WERI-Rb-1 (cell line): ENCODE measurements around the gene CLEC3A.

Source experiments
- DNase-seq: peaks from one replicate; pipeline ENCODE4 v3.0.0-alpha.2; 2020
- H3K27ac ChIP-seq: fragments of 250-450 bp; sonication (Bioruptor Pico); 2 replicates; pipeline ENCODE4 v1.5.1; 2020; ENCODE audit warnings: mild to moderate bottlenecking, moderate library complexity
- H3K27me3 ChIP-seq: fragments of 250-450 bp; sonication (Bioruptor Pico); 2 replicates; pipeline ENCODE4 v1.5.1; 2021; ENCODE audit warnings: mild to moderate bottlenecking, low read depth, moderate library complexity; ENCODE audit not compliant: insufficient read depth, severe bottlenecking
- H3K36me3 ChIP-seq: fragments of 250-450 bp; sonication (Bioruptor Pico); 2 replicates; pipeline ENCODE4 v1.5.1; 2020; ENCODE audit warnings: mild to moderate bottlenecking, moderate library complexity
- H3K4me3 ChIP-seq: 2 replicates; pipeline ENCODE4 v1.5.1; 2011; ENCODE audit warnings: low read depth, mild to moderate bottlenecking, control low read depth, low read length
- H3K9me3 ChIP-seq: fragments of 250-450 bp; sonication (Bioruptor Pico); 2 replicates; pipeline ENCODE4 v1.5.1; 2021; ENCODE audit warnings: mild to moderate bottlenecking, moderate library complexity; ENCODE audit not compliant: severe bottlenecking
- TF ChIP-seq, protein P1 (sequence below): IDR thresholded peaks from 2 replicates; pipeline ENCODE4 v1.5.1; 2011; ENCODE audit warnings: low read depth, mild to moderate bottlenecking, control low read depth, inconsistent platforms, low read length

Gene CLEC3A

DNA sequence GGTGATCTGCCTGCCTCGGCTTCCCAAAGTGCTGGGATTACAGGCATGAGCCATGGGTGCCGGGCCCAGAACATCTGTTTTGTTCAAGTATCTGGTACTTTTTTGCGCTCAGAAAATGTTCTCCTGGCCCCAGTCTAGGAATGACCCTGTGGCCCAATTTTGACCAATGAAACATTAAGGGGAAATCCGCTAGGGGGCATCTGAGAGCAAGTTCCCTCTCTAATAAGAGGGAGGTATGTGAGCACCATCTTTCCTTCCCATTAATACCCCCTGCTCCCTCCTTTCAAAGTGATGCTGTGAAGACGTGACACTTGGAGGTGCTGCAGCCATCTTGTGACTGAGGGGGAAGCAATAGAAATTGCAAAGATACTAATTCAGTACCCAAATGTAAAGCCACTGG lies 16.5 kb upstream of the CLEC3A start:
- TF ChIP-seq, protein P1, sequence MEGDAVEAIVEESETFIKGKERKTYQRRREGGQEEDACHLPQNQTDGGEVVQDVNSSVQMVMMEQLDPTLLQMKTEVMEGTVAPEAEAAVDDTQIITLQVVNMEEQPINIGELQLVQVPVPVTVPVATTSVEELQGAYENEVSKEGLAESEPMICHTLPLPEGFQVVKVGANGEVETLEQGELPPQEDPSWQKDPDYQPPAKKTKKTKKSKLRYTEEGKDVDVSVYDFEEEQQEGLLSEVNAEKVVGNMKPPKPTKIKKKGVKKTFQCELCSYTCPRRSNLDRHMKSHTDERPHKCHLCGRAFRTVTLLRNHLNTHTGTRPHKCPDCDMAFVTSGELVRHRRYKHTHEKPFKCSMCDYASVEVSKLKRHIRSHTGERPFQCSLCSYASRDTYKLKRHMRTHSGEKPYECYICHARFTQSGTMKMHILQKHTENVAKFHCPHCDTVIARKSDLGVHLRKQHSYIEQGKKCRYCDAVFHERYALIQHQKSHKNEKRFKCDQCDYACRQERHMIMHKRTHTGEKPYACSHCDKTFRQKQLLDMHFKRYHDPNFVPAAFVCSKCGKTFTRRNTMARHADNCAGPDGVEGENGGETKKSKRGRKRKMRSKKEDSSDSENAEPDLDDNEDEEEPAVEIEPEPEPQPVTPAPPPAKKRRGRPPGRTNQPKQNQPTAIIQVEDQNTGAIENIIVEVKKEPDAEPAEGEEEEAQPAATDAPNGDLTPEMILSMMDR: peak; percentile 68
- no peaks in the 10 kb centered on the region for H3K9me3 ChIP-seq
- H3K27me3 ChIP-seq: no peaks in the 10 kb centered on the region
- H3K27ac ChIP-seq: no peak overlapping the region
- no peak overlapping the region for H3K4me3 ChIP-seq
- DNase-seq: peak; percentile 49
- no peaks in the 10 kb centered on the region for H3K36me3 ChIP-seq

DNA sequence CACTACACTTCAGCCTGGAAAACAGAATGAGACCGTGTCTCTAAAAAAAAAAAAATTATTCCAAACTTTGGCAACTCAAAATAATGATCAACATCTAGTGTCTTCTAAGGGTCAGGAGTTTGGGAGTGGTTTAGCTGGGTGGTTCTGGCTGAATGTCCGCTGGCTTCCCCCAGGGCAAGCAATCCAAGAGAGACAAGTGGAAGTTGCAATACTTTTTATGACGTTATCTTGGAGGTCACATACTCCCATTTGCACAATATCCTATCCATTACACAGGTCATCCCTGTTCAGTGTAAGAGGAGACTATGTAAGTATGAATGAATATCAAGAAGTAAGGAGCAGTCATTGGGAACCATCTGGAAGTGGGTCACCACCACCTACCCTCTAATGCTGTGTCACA lies 15.2 kb upstream of the CLEC3A start:
- no peak for DNase-seq
- no peaks in the 10 kb centered on the region for H3K27me3 ChIP-seq
- no peaks in the 10 kb centered on the region for H3K36me3 ChIP-seq
- TF ChIP-seq, protein P1: no peak
- H3K9me3 ChIP-seq: no peaks in the 10 kb centered on the region
- no peak overlapping the region for H3K4me3 ChIP-seq
- no peak overlapping the region for H3K27ac ChIP-seq

DNA sequence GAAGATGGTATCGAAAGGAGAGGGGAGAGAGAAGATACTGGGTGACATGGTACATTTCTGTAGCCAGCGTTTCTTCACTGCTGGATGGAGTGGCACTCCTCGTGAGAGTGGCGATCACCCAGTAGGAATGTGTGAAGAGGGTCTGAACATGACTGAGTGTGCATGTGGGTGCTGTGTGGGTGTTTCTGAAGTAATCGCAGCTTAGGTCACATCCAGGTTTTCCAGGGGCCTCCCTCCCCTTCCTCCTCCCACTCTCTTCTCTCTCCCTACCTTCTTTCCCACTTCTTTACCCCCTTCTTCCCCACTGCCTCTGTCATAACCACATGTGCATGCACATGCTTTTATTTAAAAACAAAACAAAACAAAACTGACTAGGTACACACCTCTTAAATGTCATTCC lies 1.8 kb downstream of the CLEC3A start:
- H3K36me3 ChIP-seq: no peaks in the 10 kb centered on the region
- H3K9me3 ChIP-seq: no peaks in the 10 kb centered on the region
- TF ChIP-seq, protein P1: no peak
- no peak overlapping the region for H3K27ac ChIP-seq
- H3K4me3 ChIP-seq: no peak overlapping the region
- H3K27me3 ChIP-seq: no peaks in the 10 kb centered on the region
- DNase-seq: no peak

DNA sequence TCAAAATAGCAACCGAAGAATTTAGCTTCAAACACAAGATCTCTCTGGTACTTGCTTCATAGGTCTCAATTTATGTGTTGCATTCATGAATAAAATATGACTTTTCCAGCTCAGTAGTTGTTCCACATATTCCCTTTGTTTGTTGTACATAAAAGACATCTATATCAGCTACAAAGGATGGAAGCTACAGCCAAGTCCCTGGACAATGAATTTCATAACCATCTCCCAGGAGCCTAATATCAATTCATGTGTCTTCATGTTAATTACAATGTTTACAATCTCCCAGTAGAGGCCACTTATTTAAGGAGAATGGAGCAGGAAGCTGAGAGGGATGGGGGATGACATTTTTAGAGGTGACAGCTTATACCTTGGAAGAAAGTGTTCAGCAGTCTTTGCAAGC lies 3.3 kb downstream of the CLEC3A start:
- H3K27ac ChIP-seq: no peak overlapping the region
- no peaks in the 10 kb centered on the region for H3K27me3 ChIP-seq
- no peaks in the 10 kb centered on the region for H3K9me3 ChIP-seq
- H3K36me3 ChIP-seq: no peaks in the 10 kb centered on the region
- no peak for DNase-seq
- H3K4me3 ChIP-seq: no peak overlapping the region
- TF ChIP-seq, protein P1: no peak

DNA sequence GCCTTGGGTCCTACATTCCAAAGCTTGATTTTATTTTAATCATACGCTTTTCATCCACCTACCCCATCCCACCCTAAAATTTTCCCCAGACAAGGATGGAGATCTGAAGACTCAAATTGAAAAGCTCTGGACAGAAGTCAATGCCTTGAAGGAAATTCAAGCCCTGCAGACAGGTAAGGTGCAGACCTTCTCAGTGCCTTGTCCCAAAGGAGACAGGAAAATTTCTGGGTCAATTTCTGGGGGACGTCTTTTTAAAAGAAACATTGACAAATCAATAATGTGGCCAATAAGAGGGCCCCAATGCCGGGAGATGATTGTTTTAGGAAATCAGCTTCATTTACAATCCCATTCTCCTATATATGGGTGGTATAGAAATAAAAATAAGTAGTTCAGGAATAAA lies 5.7 kb downstream of the CLEC3A start:
- DNase-seq: no peak
- no peaks in the 10 kb centered on the region for H3K36me3 ChIP-seq
- H3K4me3 ChIP-seq: no peak overlapping the region
- H3K9me3 ChIP-seq: no peaks in the 10 kb centered on the region
- no peak overlapping the region for H3K27ac ChIP-seq
- H3K27me3 ChIP-seq: no peaks in the 10 kb centered on the region
- TF ChIP-seq, protein P1: no peak

DNA sequence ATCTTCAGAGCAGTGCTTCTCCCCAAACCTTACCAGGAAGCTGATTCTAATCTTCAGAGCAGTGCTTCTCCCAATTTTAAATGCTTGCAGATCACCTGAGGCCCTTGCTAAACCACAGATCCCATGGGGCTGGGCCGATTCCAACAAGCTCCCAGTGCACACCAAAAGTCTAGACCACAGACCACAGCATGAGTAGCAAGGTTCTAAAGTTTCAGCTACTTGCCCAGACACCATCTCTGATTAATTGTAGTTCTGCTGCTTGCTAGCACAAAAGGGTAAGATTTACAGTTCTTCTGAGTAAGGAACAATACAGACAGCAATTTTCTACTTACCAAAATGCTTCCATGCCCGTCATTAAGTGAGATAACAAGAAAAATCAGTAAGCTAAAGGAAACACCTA lies 12.2 kb downstream of the CLEC3A start:
- H3K4me3 ChIP-seq: no peak overlapping the region
- no peak for DNase-seq
- H3K27me3 ChIP-seq: no peaks in the 10 kb centered on the region
- H3K27ac ChIP-seq: no peak overlapping the region
- TF ChIP-seq, protein P1: no peak
- H3K36me3 ChIP-seq: no peaks in the 10 kb centered on the region
- H3K9me3 ChIP-seq: no peaks in the 10 kb centered on the region
